ENCODE data around the gene MTG2.
A peak's percentile ranks its signal among the peaks of the same experiment; 100 is the strongest.

Gene MTG2

DNA sequence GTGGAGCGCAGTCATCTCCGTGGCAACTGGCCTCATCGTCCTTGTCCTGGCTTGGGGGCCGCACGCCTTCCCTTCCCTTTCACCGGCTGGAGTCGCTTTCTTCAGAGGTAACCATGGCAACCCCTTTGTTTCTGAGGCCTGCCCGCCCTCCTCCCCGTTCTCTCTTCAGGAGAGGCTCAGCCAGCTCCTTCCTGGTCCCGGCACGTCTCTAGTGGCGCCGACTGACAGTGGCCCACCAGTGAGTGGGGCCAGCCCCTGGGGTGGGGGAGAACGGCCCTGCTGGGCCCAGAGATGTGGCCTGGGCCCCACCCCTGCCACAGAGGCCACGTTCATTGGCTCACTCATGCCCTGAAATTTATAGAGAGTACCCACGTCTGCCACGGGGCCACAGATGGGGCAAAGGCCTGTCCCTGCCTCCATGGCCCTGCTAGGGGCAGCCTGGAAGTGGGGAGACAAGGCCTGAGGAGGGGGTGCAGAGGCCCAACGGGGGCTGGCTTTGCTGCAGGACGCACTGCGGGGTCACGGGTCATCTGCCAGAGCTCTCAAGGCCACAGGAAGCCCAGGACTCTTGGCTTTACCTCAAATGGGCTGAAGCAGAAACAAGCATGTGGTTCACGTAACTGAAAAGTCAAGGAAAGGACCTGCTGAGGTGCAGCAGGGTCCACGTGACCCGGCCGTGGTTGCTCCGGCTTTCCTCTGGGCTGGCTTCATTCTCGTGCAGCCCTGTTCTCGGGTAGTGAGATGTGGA lies 54.1 kb downstream of the MTG2 start:
- DNase-seq, result no peak

DNA sequence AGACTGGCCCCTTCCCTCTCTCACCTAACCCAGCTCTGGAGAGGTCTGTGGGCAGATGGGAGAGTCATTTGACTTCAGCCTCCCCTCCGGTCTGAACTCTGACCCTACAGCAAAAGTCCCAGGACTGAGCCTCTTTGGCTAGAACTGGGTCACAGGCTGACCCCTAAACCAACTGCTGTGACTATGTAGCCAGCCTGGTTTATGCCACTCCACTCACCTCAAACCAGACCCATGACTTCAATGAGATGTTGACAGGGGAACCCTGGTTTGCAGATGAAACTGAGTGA lies 54.6 kb downstream of the MTG2 start:
- no peak for DNase-seq

DNA sequence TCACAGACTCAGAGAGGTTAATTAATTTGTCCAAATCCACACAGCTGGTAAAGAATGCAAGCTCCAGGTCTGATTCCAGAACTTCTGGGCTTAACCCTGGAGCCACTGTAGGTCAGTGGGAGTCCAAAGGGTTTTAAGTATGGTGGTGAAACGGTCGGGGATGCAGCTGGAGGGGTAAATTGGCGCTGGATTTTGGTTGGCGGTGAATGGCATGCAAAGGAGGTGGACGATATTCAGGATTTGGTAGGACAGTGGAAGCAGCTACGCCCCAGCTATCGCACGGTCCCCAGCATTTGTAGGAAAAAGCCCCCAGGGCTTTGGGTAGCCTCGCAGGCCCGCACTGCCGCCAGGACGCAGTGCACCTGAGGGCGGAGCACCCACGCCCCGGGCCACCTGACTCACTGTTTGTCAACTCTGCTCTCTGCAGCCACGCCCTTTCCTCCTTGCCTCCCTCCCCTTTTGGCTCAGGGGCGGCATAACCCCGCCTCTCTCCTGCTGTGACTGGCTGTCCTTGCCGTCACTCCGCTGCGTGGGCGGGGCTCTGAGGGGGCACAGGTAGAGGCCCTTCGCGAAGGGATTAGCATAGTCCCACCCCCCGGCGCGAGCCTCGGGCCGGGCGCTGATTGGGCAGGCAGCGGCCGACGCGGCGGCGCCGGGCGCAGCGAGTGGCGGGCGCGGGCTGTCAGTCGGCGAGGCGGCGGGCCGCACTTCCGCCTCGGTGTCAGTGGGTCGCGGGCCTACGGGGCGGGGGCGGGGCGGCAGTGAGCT lies 55.2 kb downstream of the MTG2 start, which contains the start of gene OSBPL2:
OSBPL2 (plus strand) TSS at position 721 of the 768 bp plus-strand sequence. CDS start 17,664 bp downstream, outside the sequence.
- peak; percentile 100 for DNase-seq

DNA sequence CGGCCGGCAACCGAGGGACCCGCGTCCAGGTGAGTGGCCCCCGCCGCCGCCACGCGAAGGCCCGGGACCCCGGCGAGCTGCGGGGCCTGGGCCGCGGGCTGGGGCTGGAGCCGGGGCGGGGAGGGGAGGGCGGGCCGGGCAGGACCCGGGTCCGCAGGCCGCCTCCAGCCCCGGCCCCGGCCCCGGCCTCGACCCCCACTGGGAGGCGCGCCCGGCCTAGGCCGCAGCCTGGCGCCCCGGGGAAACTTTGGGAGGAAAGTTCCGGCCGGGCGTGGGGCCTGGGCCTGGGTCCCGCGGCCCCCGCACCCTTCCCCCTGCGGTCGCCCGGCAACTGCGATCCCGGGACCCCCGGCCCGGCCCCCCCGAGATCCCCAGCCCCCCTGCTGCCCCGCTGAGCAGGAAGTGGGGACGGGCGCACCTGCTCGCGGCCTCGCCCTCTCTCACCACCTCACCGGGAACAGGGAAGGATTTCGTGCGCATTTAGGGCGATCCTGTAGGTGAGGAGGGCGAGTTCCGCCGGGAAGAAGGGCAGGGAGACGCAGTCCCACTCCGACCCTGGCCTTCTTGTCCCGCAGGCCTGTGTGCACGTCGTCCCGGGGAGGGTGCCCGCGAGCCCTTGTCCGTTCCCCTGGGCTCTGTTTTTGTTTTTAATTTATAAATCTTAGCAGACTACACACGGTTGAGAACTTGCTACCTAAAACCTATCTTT lies 55.9 kb downstream of the MTG2 start:
- peak; percentile 16 for DNase-seq

DNA sequence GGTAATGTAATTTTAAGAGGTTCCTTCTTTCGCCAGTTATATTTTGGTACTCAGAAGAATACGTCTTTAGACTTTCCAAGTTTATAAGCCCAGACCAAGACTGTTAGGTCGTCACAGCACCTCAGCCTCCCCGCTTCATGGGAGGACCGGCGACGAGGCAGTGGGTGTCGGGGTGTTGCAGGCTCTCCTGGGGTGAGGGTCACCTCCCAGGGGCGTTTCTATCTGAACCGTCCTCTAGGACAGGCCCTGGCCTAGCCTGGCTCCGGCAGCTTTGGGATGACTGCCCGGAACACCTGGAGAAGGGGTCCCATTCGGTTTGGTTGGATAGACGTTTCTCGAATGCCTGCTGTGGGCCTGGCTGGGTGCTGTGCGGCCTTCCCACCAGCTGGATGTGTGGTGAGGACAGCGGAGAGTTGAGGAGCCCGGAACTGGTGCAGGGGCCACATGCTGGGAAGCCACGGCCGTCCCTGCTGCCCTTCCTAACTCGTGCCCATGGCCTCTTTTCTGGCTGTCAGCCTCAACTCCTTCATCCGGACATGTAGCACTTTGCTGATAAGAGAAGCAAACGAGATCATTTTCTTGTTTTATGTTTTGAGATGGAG lies 56.6 kb downstream of the MTG2 start:
- no peak for DNase-seq

DNA sequence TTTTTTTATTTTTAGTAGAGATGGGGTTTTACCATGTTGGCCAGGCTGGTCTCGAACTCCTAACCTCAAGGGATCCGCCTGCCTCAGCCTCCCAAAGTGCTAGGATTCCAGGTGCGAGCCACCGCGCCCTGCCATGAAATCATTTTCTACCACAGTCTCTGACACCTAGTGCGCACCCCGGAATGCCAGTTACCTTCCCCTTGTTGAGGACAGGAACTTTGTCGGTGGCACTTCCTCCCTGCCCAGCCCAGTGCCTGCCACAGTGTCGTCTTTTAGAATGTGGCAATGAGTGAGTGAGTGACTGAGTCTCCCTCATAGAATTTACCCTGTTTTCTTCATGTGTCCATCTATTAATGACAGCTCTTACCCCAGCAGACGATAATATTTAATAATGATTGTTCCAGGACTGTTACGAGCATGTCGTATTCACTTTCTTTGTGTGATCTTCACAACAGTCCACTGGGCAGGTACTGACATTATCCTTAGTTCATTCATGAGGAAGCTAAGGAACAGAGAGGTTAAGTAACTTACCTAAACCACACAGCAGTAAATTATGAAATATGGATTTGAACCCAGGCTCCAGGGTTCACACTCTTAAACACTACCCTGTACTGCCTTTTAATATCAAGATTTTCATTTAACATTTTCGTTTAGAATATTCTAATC lies 57.3 kb downstream of the MTG2 start:
- peak; percentile 26 for DNase-seq

DNA sequence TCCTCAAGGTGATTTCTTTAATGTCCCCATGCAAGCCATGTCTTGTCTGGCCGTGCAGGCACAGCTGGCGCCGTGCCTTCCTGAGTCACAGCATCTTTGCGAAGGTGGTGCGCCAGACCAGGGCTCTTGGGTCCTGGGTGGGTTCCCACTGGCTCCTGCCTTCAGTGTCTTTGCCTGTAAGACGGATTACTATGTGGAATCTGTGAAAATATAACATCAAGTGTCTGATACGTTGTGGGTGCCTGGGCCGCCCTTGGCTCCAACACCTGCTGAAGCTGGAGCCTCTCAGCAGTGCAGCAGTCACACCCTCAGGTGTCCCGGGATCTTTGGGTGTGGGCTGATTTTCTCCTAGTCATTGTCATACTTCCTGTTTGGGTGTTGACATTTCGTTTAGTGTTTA lies 58.7 kb downstream of the MTG2 start:
- no peak for DNase-seq

DNA sequence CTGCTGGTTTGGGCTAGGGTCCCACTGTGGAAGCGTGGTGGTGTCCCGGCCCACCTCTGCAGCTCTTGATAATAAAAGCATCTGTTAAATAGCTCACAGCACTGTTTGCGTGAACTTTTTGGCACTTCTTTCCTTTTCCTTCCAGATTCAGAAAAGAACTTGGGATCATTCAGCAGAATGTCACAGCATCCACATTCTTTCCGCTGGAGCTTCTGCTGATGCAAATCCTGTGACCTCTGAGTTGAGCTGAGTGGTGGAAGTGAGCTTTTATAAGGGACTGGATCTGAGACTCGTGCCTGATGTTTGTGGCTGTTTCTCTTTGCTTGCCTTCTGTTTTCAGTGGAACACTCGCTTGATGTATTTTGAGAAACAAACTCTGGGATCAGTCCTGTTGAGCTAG lies 59.3 kb downstream of the MTG2 start:
- DNase-seq, result no peak

DNA sequence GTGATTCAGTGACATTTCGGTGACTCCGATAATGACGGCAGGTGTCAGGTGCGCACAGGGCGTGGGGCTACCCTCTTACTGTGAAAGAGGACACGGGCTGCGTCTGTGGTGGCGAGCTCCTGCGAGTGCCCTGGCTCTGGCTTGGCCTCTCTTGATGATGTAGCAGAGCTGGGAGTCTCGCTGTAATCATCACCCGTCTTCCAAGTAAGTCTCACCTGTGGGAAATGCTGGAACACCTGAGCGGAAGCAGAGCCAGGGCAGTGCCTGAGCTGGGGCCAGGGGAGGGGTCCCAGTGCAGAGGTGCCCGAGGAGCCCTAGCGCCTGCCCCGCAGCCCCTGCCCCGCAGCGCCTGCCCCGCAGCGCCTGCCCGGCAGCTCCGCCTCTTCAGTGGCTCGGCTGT lies 60.3 kb downstream of the MTG2 start:
- DNase-seq, result no peak

DNA sequence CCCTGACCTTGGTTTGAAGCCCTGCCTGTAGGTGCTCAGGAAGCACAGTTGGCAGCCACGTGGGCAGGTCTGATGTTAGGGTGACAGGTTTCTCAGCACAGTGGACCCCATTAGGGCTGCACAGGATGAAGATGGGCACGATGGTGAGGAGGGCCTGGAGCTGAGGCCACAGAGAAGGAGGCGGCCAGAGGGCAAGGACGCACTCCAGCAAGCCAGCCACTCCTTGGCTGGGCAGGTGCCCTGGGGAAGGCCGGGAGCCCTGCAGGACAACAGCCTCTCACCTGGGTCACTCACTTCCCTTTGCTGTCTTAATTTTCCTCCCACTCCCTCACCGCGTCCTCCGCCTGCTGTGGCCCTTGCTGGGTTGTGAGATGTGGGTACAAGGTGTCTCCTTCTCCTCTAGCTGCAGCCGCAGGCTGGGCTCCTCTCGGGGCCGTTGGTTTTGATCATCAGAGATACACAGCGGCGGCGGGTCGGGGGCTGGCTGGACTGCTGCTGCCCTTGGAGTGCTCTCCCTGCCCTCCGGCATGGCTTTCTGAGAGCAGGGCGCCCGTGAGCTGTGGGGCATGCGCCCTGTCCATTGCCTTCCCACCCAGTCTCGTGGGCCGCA lies 61.2 kb downstream of the MTG2 start:
- no peak for DNase-seq

DNA sequence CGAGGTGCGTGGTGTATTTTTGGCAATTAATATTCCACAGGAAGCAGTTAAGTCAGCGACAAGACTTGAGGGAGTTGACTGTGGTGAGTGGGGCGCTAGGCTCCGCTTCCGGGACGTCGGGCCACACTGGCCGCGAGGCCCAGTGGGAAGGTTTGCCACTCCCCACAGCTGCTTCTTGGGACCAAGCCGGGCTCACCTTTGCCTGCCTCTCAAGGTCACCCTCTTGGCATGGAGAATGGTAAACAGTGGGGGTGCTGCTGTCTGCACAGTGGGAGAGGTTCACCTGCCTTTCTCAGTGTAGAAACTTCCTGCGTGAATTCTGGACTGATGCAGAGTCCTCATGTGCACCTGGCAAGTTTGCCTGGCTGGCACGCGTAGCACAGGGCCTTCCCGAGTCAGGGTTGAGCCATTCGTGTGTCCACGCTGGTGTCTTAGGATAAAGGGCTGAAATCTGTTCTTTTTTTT lies 61.8 kb downstream of the MTG2 start:
- no peak for DNase-seq

DNA sequence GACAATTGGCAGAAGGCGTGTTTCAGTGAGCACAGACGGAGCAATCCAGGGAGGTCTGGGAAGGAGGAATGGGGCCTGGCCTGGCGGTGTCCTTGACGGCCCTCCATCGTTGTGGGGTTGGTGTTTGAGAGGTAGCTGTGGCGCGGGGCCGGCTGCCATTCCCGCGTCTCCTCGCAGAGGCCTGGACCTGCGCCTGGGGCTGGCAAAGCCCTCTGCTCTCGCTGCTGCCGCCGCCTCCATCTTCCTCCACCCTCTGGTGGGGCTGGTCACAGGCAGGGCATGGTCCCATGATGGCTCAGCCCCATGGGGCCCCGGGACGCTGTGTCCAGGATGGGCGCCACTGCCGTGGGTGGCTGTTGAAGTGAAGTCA lies 63.1 kb downstream of the MTG2 start:
- no peak for DNase-seq

DNA sequence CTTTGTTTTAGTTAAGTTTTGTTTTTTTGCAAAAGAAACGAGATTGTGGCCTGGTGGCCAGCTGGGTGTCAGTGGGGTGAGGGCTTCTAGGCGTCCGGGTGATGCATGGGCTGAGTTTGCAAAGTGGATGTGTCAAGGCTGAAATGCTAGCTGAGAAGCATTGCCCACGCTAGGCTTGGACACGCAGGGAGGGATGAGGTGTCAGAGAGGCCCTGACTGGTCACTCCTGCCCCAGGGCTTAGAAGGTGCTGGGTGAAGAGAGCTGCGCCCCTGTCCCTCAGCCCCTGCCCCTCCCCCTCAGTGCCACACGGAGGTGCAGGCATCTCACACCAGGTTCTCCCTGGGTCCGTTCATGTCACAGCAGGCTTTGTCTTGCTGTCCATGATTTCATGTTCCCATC lies 63.6 kb downstream of the MTG2 start:
- DNase-seq, result no peak

DNA sequence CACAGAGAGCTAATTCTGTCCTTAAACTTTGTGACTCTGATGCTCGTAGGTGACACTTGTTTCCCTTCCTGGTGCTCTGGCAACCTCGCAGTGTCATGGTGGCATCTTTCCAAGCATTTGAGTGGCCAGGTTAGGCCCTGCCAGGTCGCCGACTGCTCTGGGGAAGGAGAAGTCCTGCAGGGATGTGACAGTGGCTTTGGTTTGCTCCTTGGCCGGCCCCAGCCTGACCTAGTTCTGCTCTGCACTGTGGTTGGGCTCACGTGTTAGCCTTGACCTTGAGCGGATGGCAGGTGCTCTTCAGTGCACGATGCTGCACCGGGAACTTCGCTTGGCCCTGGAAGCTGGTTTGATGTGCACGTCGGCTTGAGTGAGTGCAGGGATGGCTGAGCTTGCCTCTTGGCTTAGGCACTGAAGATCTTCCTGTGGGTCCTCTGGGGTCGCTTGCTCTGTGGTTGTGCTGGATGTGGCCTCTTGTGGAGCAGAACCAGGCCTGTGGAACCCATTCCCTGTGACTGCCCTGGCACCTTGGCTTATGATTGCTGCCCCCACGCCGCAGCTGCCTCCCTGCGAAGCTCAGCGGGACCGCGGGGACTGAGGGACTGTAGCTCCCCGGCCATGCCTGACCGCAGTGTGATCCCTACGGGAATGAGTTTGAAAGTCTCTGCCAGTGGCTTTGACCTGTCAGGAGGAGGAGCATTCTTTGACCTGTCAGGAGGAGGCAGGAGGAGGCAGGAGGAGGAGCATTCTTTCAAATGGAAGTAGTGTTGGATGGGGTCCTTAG lies 64.2 kb downstream of the MTG2 start:
- no peak for DNase-seq

DNA sequence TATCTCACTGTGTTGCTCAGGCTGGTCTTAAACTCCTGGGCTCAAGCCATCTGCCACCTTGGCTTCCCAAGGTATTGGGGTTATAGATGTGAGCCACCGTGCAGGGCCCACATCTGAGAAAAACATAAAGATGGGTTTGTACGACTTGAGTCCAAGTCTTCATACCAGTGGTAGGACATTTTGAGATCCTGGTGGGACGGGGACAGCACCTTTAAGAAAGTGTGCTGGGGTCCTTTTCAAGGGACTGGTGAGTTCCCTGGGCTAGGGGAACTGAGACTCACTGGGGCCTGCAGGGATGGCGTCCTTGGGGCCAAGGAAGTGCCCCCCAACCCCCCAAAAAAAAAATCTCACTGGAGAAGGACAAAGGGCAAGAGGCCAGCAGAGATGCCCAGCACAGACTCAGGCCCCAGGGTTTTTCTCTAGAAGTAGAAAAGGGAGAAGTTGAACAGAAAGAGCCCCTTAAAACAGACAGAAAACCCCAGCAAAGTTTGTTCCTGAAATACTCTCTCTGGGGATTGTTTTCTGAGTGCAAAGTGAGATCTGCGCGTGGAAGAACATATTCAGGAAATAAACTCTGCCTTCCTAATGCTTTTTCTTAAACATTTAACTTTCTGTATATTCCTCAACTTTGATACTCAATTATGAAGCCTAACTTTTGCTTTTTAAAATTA lies 66.2 kb downstream of the MTG2 start:
- no peak for DNase-seq

DNA sequence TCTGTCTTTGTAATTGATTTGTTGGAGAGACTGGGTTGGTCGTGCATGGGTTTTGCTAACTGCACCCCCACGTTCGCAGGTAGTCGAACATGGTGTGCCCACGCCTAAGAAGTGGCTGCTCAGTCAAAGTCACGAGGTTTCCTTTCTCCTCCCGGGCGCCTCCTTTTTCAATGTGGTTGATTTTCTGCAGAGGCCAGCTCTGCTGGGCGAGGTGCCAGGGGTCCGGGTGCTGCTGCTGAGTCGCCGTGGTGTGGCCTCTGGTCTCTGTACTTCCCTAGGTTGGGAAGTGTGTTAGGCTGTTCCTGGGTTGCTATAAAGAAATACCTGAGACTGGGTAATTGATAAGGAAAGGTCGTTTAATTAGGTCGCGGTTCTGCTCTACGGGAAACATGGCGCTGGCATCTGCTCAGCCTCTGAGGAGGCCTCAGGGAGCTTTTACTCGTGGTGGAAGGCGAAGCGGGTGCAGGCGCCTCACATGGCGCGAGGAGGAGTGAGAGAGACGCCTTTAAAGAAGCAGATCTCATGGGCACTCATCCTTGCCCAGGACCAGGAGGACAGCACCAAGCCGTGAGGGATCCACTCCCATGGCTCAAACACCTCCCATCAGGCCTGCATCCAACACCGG lies 69.6 kb downstream of the MTG2 start:
- DNase-seq, result no peak

All from suppressor macrophage treated with lipopolysaccharide for 4 hours (primary cell).